RWPE1 (cell line): ENCODE results near the gene SEMA6D.

Experiments
- CTCF ChIA-PET: fragments of 350-600 bp; sonication (Branson Sonifier 250); formaldehyde crosslinking; extraction: SDS; loops from one replicate; lab custom pipeline; 2021; lab: Yijun Ruan, JAX
- POLR2A ChIA-PET: fragments of 400-600 bp; formaldehyde crosslinking; extraction: SDS; loops from one replicate; lab custom pipeline; 2020; ENCODE audit warnings: antibody characterized with exemption; ENCODE audit not compliant: low non-redundant PET; lab: Yijun Ruan, JAX
- DNase-seq: peaks from one replicate; pipeline ENCODE4 v3.0.0; 2012; ENCODE audit warnings: low spot score
- H3K27ac ChIP-seq: fragments of 450-650 bp; 2 replicates; pipeline ENCODE4 v1.5.1; 2017
- TF ChIP-seq, protein P1 (sequence below): fragments of 450-650 bp; conservative IDR thresholded peaks from 2 replicates; pipeline ENCODE4 v1.5.1; 2017; ENCODE audit warnings: low read depth, mild to moderate bottlenecking

The SEMA6D gene

DNA sequence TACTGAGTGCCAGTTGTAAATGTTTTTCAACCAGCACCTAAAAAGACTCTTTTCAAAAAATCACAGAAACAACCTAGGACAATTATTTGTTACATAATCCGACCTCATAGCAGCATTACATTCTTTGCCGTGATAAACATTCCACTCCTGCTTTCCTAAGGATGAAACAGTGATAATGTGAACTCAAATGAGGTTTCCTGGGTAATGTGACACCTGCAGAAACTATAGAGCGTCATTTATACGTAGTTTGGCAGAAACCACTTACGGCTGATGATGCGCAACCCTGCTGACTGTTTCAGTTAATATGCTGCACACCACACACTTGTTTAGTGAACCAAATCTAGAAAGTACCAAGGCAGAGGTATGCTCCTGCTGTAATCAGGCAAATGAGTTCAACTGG, 55.8 kb downstream of the SEMA6D start:
- TF ChIP-seq, protein P1, sequence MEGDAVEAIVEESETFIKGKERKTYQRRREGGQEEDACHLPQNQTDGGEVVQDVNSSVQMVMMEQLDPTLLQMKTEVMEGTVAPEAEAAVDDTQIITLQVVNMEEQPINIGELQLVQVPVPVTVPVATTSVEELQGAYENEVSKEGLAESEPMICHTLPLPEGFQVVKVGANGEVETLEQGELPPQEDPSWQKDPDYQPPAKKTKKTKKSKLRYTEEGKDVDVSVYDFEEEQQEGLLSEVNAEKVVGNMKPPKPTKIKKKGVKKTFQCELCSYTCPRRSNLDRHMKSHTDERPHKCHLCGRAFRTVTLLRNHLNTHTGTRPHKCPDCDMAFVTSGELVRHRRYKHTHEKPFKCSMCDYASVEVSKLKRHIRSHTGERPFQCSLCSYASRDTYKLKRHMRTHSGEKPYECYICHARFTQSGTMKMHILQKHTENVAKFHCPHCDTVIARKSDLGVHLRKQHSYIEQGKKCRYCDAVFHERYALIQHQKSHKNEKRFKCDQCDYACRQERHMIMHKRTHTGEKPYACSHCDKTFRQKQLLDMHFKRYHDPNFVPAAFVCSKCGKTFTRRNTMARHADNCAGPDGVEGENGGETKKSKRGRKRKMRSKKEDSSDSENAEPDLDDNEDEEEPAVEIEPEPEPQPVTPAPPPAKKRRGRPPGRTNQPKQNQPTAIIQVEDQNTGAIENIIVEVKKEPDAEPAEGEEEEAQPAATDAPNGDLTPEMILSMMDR: no peak
- DNase-seq: no peak
- CTCF ChIA-PET: no interaction called here
- POLR2A ChIA-PET: no interaction called here
- H3K27ac ChIP-seq: no peak overlapping the region

DNA sequence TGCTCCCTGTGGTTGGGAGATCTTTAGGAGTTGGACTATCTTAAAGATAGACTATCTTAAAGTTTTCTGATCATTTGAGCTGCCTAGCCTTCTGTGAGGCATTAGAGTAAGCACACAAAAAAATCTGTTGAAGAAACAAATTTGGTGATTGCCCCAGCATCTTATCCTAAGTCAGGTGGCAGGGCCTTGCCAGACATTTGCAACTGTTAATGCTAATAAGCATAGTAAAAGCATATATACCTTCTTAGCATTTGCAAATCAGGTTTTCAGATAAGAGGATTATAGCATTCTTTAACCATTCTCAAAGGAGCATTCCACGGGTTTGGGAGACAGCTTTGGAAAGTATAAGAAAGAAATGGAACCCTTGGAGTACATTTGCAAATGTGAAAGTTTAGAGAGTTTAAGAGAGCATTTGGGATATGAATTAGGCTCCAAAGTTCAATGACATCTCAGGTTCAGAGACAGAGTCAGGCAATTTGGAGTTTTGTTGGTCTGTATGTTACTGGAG, 61.0 kb downstream of the SEMA6D start:
- ChIA-PET POLR2A (no interaction called here), CTCF (no interaction called here)
- DNase-seq: no peak
- TF ChIP-seq, protein P1: no peak
- H3K27ac ChIP-seq: no peak overlapping the region

DNA sequence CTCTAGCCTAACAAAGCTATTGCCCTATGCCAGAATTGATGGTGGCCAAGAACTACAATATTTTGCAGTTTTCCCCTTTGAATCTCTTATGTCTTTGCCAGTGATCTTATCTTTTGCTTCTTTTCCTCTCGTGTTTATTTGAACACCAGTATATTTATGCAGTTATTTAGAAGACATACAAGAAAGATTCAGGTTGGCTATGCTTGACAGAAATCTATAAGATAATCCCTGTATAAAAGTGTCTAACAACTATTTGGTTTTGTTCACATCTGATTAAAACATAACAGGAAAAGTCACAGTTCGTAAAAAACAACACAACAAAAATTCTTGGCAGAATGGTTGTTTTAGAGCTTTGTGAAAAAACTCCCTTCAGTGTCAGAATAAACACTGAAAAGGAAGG, 63.7 kb downstream of the SEMA6D start:
- CTCF ChIA-PET: no interaction called here
- TF ChIP-seq, protein P1: no peak

DNA sequence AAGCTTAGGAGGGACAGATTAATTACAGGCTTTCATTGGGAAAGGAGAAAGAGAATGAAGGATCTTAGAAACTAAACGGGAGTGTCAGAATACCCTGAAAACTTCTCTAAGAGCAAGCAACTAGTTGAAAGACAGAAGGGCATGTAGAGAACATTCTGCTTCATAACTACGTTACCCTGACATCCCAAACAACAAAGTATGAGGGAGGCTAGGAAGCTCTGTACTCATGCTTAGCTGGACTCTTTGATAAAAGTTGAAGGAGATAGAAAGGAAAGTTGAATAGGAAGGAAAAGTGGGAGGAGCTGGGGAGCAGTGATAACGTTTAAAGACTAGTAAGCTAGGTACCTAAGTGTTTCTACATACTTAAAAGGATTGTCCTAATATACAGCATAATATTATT, 64.2 kb downstream of the SEMA6D start:
- no peak overlapping the region for H3K27ac ChIP-seq
- TF ChIP-seq, protein P1: no peak
- ChIA-PET CTCF (no interaction called here), POLR2A (no interaction called here)
- DNase-seq: no peak

More for the DNA sequence above, 63.7 kb downstream of the SEMA6D start:
- no peak overlapping the region for H3K27ac ChIP-seq
- POLR2A ChIA-PET: no interaction called here
- DNase-seq: no peak

DNA sequence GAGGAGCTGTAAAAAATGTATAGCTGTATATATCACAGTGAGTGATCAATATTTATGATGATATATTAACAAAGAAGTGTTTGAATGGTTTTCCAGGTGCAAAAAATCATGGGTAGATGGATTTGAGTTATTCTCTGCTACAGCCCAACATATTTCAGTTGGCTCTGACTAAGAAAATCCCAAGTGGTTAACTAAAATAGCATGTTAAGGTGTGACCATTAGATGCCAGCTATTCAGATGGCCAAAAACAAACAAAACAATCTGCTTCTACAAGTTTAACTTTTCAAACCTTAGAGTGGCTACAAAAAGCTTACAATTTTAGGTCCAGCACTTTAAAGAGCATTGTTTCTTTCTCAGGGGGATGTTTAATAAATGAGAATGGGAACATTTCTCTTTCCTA, 67.5 kb downstream of the SEMA6D start:
- no peak overlapping the region for H3K27ac ChIP-seq
- no peak for DNase-seq
- CTCF ChIA-PET: interaction anchor here (0.6 kb wide), 1 partner anchor 102 kb away, joined by 4 read pairs; no protein-coding TSS in a partner anchor
- POLR2A ChIA-PET: no interaction called here
- TF ChIP-seq, protein P1: no peak

DNA sequence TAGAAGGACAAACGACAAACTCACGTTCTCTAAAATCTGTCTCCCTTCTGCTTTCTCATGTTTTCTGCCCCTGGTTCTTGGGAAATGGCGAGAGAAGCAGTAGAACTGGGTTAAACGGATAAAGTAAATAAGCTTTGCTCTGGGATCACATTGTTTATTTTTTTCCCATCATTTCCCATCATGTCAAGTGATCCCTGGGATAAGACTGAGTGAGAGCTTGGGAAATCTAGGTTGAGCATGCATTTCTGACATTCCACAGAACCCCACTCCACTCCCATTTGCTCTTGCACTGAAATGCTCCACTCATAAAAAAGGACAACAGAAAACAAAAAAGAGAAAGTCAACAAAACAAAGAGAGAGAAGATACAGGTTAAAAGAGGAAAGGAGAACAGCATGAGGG, 69.1 kb downstream of the SEMA6D start:
- TF ChIP-seq, protein P1: no peak

More for the DNA sequence above, 69.1 kb downstream of the SEMA6D start:
- DNase-seq: no peak
- ChIA-PET POLR2A (no interaction called here), CTCF (interaction anchor here (0.7 kb wide), 1 partner anchor 10 kb away, joined by 3 read pairs; no protein-coding TSS in a partner anchor)
- H3K27ac ChIP-seq: no peak overlapping the region
